Airway epithelial cell (primary cell): ENCODE results near the gene MMP15. TPM values are rescaled to one million over a fixed set of nuclear protein-coding genes. Genes with fewer than 3 reads are reported as not detected.

Source experiments
- total RNA-seq: library from RNA; depleted of rRNA; stranded (reverse); fragments of >200 nt; gene quantifications from 2 replicates; pipeline ENCODE4 v1.2.3, GENCODE V29; 2015

Gene MMP15
- total RNA-seq, result 11.2 and 13.1 TPM in 2 replicates

GRCh38 chr16:58025351-58026138 lies at the start of gene MMP15:
Gene MMP15 (plus strand): TSS chr16:58025754. CDS start chr16:58026351, 597 bp downstream.

GRCh38 chr16:57999971-58000705 lies 25.4 kb upstream of the MMP15 start, which contains the start of gene ZNF319:
Gene ZNF319 (minus strand): TSS chr16:58000672. CDS start chr16:57998265, 2,407 bp downstream.

GRCh38 chr16:58000706-58001676 lies 24.6 kb upstream of the MMP15 start, which contains the start of gene USB1:
Gene USB1 (plus strand): TSS chr16:58001407. CDS start chr16:58001484, 77 bp downstream.

Other genes starting within 250 kb of the MMP15 start
- gene KIFC3, start 223.3 kb upstream of the MMP15 start, total RNA-seq, result 28.2 and 41.1 TPM in 2 replicates
- 0.65 and 1.2 TPM in 2 replicates for gene CNGB1, start 54.6 kb upstream of the MMP15 start, total RNA-seq
- gene ZNF319, start 25.1 kb upstream of the MMP15 start, total RNA-seq, result 4.5 and 4.7 TPM in 2 replicates
- 24.8 and 28.0 TPM in 2 replicates for gene USB1, start 24.3 kb upstream of the MMP15 start, total RNA-seq
- gene CFAP20, start 103.6 kb downstream of the MMP15 start, total RNA-seq, result 56.8 and 57.9 TPM in 2 replicates
- gene CSNK2A2, start 172.4 kb downstream of the MMP15 start, total RNA-seq, result 28.1 and 42.0 TPM in 2 replicates